ENCODE measurements around the gene GDPD5.

DNA sequence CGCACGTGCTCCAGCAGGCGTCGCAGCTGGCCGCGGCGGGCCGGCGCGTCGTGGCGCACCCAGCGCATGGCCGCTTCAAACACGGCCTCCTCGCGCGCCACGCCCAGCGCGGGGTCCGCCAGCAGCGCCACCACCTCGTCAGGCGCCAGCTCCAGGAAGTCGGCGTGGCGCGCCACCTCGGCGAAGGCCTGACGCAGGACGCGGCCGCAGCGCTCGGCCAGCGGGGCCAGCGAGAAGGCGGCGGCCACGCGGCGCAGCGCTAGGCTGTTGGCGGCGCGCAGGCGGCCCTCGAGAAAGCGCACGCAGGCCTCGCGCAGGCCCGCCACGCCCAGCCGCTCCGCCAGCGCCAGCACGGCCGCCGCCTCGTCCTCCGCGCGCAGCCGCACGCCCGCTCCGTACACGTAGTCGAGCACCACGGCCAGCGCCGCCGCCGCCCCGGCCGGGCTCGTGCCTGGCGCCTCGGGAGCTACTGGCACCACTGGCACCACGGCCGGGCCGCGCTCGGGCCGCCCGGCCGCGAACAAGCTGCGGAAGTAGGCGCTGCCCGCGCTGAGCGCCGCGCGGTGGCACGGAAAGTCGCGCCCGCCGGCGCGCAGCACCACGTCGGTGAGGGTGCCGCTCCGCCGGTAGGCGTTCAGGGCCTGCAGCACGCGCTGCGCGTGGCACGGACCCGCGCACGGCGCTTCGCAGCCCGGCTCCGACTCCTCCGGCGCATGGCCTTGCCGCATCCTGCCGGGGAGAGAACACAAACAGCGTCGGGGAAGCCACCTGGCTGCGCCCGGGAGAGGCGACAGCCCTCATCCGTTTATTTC lies 95.6 kb downstream of the GDPD5 start:
- no peak for TF ChIP-seq CTCF (IDR thresholded peaks at IDR 0.05; ENCODE audit: borderline replicate concordance, extremely low read depth, low read length, poor library complexity, severe bottlenecking)
- TF ChIP-seq EZH2 (IDR thresholded peaks at IDR 0.05; ENCODE audit: borderline replicate concordance, low read depth, low read length, severe bottlenecking) = no peak
